GM21723 (cell line): Measurements from ENCODE around the gene FILIP1L.

Experiments
- ATAC-seq: cut with Tn5 transposase; IDR thresholded peaks from one replicate; pipeline ENCODE4 v1.9.1; 2021; ENCODE audit warnings: mild to moderate bottlenecking, moderate library complexity; ENCODE audit not compliant: unreplicated experiment

The FILIP1L gene

DNA sequence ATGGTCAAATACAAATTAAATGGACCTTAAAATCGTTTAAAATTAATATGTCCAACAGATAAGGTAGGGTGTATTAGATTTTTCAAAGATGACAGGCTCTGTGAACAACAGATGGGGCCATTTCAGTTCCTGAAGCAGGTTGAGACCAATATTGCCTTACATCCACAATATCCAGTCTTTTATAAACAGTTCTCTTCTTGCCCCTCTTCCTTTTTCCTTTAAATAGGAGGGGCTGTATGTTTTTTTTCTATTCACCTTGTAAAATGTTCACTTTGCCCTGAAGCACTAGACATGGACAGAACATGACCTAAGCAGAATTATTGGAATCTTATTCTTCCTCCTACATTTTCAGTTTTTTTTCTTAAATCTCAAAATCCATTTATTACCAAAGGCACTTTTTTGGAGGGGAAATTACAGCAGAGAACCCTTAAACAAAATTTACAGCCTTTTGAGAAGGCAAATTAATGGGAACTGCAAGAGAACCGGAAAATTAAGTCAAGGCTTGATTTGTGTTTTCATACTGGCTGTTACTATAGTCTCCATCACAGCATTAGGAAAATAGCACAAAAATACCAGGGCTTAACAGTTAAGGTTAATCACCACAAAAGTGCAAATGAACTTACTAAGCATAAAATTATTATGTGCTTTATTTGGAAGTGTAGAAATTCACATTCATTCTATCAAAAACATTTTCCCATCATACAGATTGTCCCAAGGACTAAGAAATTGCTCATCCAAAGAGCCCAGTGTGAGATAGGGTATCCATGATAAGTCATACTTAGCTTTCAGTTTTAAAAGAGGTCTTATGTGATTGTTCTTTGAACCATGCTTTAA is 240.8 kb downstream of the FILIP1L start:
- ATAC-seq: peak; percentile 7

DNA sequence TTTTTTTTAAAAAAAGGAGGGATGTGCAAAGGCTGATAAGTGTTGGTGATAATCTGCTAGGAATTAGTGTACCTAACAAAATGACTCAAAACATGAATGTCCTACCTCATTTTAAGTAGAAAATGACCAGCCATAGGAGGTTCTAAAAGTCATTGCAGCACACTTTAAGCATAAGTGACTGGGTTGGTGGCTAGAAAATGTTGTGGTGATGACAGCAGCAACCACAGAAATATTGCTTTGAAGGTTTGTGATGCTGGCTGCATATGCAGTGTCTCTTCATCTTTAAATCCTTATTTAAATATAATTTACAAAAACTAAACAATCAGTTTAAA is 241.4 kb downstream of the FILIP1L start:
- peak; percentile 53 for ATAC-seq

DNA sequence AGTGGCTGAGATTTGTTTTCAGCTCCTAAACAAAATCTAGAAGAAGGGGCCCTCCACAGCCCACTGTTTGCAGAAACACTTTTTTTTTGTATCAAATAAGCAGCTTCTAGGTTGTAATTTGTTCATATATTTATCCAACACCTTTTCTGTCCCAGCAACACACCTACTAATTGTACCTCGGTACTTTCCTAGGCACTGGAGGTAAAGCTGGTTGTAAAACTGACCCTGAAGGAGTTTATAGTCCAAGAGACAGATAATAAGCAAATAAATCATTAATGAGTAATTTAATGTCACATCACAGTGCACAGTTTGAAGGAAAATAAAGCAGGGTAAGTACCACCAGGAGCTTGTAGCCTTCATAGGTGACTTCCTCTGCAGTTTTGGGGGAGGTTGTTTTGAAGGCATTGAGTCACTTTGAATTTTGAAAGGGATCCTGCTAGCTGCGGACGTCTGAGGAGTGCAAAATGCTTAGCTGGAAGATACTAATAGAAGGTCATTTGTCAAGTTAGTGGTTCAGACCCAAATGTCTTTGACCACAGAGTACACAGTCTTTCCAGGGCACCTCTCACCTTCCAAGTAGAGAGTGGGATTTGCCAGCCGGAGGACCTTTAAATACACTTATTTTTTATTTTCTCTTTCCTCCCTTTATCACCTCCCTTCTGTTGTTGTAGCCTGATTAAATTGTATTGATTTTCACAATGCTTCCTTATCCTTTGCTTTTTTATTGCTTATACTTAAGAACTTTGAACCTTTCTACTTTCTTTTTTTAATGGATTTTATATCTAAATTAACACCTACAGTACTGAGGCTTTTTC is 242.9 kb downstream of the FILIP1L start:
- ATAC-seq: no peak

DNA sequence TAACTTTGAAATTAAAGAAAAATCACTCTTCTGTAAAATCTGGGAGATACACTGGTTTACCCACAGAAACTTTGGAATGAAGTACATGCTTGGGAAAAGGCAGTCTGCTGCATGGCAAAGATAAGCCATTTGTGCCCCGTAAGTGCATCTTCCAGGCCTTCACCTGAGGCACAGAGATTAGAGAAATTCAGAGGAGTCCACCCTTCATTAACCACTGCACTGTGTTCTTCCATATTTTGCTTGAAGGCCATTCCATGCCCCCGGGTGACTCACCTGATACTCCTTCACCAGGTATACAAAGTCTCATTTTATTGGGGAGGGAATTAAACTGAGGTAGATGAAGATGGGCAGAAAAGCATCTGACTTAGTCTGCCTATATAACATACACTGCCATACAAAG is 243.6 kb downstream of the FILIP1L start:
- no peak for ATAC-seq

DNA sequence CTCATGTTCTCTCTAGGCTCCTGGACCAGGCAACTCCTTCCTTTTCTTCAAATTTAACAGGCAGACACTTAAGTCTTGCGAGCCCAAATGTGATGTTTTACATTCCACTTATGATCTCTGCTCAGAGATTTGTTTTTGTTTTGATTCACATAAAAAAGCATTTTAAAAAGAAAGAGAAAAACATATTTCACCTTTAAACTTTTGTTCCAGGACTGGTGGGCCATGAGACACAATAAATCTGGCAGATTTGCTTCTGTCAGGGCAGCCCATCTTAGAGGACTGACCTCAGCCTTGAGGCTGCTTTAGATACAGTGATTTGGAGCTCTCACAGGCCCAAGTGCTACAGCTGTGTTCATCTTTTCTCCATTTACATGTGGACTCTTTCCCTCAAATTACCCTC is 244.7 kb downstream of the FILIP1L start:
- ATAC-seq: no peak

DNA sequence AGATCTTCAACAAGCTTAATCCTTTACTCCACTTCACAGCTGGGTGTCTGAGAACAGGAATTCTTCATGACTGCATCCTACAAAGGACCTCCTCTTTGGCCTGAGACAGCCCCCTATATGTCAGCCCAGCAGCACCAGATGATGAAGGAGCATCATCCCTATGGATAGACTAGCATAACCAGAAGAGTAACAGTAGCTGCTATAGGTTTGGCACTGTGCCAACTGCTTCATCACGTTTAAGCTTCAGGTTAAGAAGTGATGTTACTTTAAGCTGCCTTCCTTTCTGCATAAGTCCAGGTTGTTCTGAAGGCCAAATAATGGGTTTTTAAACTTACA is 246.0 kb downstream of the FILIP1L start:
- no peak for ATAC-seq

DNA sequence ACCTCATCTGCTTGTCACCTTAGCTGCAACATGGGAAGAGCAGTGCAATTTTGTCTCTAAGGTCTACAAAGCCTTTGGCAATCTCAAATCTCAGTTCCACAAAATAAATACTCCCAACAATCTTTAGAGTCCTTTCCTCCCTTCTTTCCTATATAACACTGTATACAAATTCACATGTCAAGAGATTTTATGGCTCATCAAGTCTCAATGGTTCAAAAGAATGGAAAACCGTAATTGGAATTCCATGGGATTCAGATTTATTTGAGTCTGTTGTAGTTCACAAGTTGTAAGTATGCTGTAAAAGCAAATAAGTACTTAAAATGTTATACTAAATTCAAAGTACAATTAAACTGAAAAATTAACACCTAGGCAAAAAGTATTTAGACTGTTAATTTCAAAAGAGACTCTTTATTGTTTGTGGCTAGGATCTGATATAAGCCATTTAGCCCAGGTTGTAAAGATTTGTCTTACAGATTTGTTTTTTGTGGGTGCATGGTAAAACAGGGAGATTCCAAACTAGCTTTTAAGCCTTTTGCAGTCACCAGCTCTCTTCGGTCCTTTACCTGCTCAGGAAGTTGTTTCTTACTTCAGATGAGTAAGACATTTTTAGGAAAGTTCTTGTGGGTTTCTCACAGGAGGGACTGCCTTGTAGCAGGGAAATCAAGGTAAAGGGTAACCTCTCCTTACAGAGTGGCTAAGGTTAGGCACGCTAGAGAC is 246.5 kb downstream of the FILIP1L start:
- no peak for ATAC-seq

DNA sequence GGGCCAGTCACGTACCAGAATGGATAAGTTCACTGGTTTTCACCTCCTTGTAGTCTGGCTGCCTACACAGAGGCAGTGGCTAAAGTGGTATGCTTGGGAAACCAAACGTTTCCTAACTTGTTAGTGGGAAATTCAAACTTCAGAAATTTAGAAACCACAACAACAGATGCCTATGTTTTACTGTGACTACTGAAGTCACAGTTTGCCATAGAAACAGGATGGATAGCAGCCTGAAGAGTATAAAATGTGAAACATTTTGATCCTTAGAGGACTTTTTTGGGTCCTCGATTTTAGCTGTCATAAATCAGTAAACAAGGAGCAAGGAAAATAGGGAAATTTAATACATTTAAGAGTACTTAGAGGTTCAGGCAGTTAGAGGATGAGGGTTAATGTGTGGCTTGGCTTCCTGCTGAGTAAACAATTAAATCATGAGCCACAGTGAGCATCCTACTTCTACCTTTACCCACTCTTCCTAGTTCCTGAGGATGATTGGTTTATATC is 248.0 kb downstream of the FILIP1L start:
- ATAC-seq: no peak

DNA sequence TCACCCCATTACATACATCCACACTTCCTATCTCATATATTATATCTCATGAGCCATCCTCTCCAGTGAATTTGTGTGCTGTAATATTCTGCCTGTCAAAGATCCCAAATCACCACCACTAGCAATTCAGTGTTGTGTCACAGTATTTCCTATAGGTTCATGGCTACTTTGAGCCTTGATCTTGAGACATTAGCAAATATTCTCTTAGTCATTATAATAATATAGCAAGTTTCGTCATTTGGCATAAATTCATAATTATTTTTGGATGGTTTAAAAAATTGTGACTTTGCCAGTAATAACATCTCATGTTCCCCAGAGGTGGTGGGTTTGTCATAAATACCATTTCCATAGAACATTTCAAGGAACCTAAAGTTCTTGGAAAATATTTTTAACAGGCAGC is 249.0 kb downstream of the FILIP1L start:
- ATAC-seq: no peak

DNA sequence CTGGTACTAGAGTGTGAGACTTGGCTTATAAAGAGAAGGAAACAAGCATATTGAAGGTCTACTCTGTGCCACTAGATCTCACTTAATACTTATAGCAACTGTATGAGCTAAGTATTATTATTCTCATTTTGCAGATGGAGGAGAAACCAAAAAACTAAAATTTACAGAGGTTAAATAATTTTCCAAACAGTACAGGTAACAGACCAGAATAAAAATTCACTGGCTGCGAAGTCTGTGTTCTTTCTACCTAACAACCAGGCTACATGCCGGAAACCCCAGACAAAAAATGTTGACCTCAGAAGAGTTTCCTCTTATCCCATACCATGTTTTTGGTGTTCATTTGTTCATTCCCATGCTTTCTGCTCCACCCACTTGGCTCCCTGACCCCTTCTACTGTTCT is 250.0 kb downstream of the FILIP1L start:
- no peak for ATAC-seq

DNA sequence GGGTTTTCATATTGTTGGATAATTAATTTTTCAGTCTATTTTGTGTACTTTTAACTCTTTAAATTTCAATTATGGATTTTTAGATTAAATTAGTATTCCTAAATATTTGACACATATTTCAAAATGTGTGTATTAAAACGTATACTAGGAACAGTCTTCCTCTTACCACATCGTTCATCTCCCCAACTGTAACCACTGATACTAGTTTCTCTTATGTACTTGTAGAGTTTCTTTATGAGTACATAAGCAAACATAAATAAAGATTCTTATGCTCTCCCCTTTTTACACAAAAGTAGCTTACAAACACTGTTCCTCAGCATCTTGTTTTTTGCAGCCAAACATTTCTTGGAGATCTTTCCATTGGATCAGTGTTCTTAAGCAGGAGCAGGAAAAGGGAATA is 250.7 kb downstream of the FILIP1L start:
- peak; percentile 64 for ATAC-seq

DNA sequence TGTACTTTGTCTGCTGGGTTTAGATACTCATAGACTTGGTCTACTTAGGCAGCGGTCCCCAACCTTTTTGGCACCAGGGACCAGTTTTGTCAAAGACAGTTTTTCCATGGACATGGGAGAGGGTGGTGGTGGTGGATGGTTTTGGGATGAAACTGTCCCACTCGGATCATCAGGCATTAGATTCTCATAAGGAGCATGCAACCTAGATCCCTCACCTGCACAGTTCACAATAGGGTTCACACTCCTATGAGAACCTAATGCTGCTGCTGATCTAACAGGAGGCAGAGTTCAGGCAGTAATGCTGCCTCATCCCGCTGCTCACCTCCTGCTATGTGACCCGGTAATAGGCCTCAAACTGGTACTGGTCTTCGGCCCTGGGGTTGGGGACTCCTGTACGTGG is 251.3 kb downstream of the FILIP1L start:
- no peak for ATAC-seq

DNA sequence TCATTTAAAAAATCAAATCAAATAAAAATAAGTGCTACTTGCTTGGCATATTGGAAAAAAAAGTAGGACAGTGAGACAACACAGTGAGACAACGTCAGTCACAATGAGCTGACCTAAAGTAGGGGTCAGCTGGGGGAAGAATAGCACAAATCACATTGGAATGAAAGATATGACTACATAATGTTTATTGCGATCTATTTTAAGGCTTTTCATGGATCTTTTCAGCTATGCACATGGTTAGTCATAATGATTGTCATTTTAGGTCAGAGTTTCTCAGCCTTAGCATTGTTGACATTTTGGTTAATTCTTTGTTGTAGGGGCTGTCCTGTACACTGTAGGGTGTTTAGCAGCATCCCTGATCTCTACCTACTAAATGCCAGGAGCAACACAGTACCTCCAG is 252.1 kb downstream of the FILIP1L start:
- no peak for ATAC-seq

DNA sequence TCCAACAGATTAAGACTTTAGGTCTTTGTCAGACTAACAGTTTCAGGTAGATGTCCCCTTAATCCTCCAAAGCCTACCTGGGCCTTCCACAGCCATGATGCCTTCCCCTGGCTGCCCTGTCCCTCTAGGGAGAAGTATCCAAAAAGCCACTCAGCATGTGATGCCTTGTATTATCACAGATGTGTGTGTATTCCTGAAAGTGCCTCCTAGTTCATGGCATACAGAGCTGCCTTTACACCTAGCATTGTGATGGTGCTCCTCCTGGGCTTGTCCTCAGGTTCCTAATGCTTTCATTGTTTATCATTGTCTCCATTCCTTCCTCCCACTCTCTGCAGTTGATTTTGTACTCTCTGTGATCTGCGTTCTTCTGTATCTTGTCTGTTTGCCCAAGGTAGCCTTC is 253.1 kb downstream of the FILIP1L start:
- no peak for ATAC-seq

DNA sequence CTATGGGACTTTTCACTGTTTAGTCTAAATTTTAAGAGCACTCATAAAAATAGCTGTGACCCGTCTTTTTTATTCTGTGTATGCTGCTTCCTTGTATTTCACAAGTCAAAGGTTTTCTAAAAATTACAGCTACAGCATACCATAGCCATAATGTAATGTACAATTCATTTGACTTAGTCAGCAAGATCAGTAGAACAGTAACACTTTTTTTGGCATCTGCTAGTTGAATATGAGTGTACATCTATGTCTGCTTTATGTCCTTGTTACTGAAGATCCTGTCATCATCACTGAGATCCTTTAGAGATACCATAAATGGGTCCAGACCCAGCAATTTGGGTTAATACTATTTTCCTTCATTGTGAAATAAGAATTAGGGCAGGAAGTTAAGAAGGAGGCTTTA is 254.5 kb downstream of the FILIP1L start:
- no peak for ATAC-seq

DNA sequence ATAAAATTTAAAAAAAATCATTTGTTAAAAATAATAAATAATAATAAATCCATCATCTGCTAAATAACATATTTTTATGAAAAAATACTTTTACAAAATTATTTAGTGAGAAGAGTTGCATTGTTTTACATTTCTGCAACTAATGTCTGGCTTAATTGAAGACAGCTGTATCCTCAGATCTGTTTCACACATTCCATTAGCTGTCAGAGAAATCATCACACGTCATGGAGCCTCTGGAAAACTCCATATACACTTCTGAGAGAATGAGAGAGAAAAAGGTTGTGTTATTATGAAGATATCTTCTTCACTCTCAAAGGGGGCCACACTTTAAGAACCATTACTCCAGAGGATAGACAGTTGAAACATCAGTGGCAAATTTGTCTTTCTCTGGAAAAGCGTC is 255.8 kb downstream of the FILIP1L start:
- no peak for ATAC-seq

DNA sequence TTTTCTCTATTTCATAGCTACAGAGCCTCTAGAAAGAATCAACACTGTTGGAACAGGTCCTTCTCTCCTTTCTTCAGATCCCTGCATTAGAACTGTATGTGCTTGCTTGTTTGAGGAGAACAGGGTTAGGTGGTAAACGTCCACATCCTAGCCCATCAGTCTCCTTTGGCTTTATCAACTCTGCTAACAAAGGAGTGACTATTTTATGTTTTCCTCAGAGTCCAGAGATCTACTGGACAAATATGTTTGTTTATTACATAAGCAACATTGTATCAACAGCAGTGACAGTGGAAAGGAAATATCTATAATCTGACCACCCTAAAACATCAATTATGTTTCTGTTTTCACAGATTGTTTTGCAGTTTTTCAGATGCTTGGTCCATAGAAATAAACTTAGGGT is 257.0 kb downstream of the FILIP1L start:
- ATAC-seq: no peak

DNA sequence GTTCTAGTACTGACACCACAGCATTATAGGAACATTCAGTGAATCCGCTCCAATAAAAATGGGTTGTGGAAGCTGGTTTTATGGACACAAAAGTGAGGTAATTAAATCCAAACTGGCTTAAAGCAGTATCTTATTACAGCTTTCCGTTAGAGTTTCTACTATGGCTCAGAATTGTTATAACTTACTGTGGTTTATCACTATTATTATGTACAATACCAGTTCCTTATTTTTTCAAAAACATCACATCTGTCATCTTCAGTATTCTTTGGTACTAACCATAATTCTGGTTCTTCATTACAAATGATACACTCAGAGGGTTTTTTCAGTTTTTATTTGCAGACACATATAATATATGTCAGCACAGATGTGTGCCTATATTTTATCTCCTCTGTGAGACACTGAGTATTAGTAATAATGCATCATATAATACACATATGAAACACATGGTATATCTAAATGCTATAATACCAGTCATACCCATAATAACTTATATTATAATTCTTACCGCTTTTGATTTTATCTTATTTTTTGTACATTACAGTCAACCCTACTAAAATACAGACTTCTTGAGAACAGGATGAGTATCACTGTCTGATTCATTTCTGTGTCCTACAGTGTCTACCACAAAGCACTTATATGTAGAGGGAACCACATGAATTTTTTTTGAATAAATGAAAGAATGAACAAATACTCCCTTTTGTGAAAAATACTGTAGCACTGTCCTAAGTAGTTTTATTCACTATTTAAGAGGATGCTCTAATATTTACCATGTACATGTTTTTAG is 257.7 kb downstream of the FILIP1L start:
- no peak for ATAC-seq

DNA sequence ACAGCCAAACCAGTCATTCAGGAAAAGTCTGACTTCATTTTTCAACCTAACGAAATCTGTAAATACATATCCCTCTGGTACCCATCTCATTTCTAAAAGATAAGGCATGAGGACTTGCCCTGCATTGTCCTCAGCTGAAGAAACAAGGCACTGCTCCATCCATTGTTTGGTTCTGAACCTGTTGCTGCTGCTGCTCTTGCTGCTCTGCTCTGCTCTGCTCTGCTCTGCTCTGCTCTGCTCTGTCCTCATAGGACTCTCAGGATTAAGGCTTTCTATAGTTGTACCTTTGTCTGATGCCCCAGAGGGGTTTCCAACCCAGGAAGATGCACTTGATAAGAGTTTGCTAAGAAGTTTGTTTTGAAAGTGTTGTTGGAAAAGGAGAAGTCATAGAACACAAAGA is 258.4 kb downstream of the FILIP1L start:
- ATAC-seq: no peak

DNA sequence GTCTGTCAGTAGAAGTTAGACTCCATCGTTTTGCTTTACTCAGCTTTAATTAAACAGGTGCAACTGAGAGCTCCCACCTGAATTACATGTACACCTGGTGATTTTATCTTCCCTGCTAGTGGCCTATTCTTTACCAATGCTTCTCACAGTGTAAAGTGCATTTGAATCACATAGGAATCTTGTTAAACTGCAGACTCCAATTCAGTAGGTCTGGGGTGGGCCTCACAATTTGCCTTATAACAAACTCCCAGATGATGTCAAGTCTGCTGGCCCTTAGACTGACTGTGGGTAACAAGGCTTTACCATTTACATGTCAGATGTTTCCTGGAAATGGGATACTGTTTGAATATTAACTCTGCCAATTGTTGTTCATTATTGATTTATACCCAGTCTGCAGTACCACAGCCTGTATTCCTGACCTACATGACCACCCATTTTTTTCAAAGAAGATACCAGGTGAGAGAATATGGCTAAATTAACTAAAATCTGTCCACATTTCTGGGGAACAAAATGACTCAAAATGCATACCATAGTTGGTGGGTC is 259.5 kb downstream of the FILIP1L start:
- ATAC-seq: no peak

DNA sequence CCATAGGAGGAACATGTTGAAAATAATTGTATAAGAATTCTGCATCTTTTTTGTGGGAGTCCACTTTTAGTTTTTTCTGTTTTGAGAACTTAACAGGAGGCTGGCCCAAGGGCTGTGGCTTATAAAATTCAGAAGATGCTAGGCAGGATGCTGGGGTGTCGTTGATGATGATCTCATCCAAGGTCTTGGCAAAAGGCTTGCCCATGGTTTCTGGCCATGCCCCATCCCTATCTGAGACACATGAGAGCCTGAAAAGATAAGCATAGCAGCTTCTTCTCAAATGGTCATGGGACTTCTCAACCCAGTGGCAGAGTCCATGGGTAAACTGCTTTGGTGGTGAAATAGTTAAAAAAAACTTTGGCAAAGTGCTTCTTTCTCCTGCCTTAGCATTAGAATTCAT is 261.4 kb downstream of the FILIP1L start:
- no peak for ATAC-seq
